Measurements from ENCODE around the gene PRR20G.

GRCh38 chr3:127253491-127253890, 34.4 kb downstream of the PRR20G start:
- TF ChIP-seq CTCF (IDR thresholded peaks at IDR 0.05; ENCODE audit: low read depth, low read length, poor library complexity, severe bottlenecking) = no peak
- no peak for TF ChIP-seq EZH2phosphoT487 (IDR thresholded peaks at IDR 0.05; ENCODE audit: borderline replicate concordance, low read length)
